OCI-LY1 (cell line): ENCODE measurements around the gene LHX6.

Experiments
- CTCF ChIP-seq: fragments of 200-600 bp; sonication (generic), shearing (Covaris generic); IDR thresholded peaks from 2 replicates; pipeline ENCODE4 v1.5.1; 2017; ENCODE audit warnings: mild to moderate bottlenecking, antibody characterized with exemption, low read length, moderate library complexity, mixed read lengths
- EZH2 ChIP-seq: fragments of 200-600 bp; sonication (generic), shearing (Covaris generic); IDR thresholded peaks from 2 replicates; pipeline ENCODE4 v1.8.0; 2017; ENCODE audit warnings: borderline replicate concordance, mixed run types, mild to moderate bottlenecking, antibody characterized with exemption, low read length, moderate library complexity, mixed read lengths

GRCh38 chr9:122261469-122261881, 32.7 kb upstream of the LHX6 start:
- TF ChIP-seq CTCF (no peak), EZH2 (no peak)
